Measurements from ENCODE around the gene KRT23.

Gene KRT23

DNA sequence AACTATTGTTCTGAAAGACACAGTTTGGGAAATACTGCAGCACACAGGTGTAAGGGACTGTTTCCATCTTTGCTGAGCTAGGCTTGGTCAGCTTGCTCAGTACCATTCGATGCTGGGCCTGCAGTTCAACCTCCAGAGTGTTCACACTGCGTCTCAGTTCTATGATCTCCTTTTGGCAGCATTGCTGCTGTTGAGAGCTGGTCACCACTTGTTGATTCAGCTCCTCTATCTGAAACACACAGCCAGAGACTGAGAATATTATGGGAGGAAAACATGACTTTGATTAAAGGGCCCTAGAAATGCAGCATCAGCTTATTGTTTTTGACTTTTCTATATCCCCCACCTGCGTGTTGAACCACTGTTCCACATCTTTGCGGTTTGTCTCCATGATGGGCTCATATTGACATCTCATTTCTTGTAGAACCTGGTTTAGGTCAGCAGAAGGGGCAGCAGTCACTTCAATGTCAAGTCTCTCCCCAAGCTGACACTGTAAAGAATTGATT, 24.7 kb upstream of the KRT23 start:
- H4K20me1 ChIP-seq (ENCODE audit: insufficient read depth), result no peaks in the 10 kb centered on the region

DNA sequence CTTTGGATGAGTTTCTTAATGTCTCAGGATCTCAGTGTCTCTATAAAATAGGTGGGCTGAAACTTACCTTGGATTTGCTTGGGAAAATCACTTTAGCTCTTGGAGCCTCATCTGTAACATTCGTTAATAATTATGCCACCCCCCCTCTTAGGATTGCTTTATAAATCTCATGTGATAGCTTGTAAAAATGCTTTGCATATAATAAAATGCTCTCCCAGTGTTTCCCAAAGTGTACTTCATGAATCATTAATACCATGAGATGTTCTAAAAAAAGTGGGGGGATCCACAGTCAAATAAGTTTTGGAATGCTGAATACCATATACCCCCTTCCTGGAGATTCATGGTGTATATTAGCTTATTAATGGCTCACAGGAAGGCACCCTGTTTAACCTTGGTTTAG, 24.1 kb upstream of the KRT23 start:
- TF ChIP-seq, protein P1, sequence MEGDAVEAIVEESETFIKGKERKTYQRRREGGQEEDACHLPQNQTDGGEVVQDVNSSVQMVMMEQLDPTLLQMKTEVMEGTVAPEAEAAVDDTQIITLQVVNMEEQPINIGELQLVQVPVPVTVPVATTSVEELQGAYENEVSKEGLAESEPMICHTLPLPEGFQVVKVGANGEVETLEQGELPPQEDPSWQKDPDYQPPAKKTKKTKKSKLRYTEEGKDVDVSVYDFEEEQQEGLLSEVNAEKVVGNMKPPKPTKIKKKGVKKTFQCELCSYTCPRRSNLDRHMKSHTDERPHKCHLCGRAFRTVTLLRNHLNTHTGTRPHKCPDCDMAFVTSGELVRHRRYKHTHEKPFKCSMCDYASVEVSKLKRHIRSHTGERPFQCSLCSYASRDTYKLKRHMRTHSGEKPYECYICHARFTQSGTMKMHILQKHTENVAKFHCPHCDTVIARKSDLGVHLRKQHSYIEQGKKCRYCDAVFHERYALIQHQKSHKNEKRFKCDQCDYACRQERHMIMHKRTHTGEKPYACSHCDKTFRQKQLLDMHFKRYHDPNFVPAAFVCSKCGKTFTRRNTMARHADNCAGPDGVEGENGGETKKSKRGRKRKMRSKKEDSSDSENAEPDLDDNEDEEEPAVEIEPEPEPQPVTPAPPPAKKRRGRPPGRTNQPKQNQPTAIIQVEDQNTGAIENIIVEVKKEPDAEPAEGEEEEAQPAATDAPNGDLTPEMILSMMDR (conservative IDR thresholded peaks at IDR 0.05; ENCODE audit: low read depth, low read length), result no peak
- H3K4me3 ChIP-seq (IDR thresholded peaks at IDR 0.05; ENCODE audit: insufficient read depth, low read depth, low read length), result no peak overlapping the region

More for the DNA sequence above, 24.7 kb upstream of the KRT23 start:
- Histone ChIP-seq H3K79me2 (ENCODE audit: insufficient read depth, low read depth) (no peaks in the 10 kb centered on the region), H3K4me1 (ENCODE audit: low read depth, poor library complexity, severe bottlenecking) (no peaks in the 10 kb centered on the region), H3K27ac (no peak overlapping the region), H3K4me2 (no peak overlapping the region), H3K36me3 (ENCODE audit: insufficient read depth) (no peaks in the 10 kb centered on the region), H3K27me3 (ENCODE audit: insufficient read depth, low read depth) (no peaks in the 10 kb centered on the region), H2AFZ (ENCODE audit: low read depth) (no peak overlapping the region), H3K4me3 (IDR thresholded peaks at IDR 0.05; ENCODE audit: insufficient read depth, low read depth, low read length) (no peak overlapping the region), H3K9ac (no peak overlapping the region)
- TF ChIP-seq, protein P1 (conservative IDR thresholded peaks at IDR 0.05; ENCODE audit: low read depth, low read length), result no peak

DNA sequence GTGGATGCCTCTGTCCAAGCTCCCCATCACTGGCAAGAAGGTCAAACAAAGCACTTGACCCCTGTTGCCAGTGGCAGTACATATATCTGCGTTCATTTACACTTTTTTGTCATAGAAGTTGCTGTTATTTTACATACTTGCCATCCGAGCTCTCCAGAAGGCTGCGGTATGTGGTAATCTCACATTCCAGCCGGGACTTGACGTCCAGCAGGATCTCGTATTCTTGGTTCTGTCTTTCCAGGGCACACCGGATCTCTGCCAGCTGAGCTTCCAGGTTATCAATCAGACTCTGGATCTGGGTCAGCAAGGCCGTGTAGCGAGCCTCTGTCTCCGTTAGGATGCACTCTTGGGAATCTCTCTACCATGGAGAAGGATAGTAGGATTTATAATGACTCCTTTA, 22.7 kb upstream of the KRT23 start:
- Histone ChIP-seq H2AFZ (ENCODE audit: low read depth) (no peak overlapping the region), H3K27ac (no peak overlapping the region), H3K4me2 (no peak overlapping the region), H3K4me3 (IDR thresholded peaks at IDR 0.05; ENCODE audit: insufficient read depth, low read depth, low read length) (no peak overlapping the region), H3K27me3 (ENCODE audit: insufficient read depth, low read depth) (no peaks in the 10 kb centered on the region), H3K79me2 (ENCODE audit: insufficient read depth, low read depth) (no peaks in the 10 kb centered on the region), H3K9ac (no peak overlapping the region), H4K20me1 (ENCODE audit: insufficient read depth) (no peaks in the 10 kb centered on the region), H3K4me1 (ENCODE audit: low read depth, poor library complexity, severe bottlenecking) (no peaks in the 10 kb centered on the region), H3K36me3 (ENCODE audit: insufficient read depth) (no peaks in the 10 kb centered on the region)
- TF ChIP-seq, protein P1 (conservative IDR thresholded peaks at IDR 0.05; ENCODE audit: low read depth, low read length), result no peak

More for the DNA sequence above, 24.1 kb upstream of the KRT23 start:
- H3K79me2 ChIP-seq (ENCODE audit: insufficient read depth, low read depth), result no peaks in the 10 kb centered on the region
- no peak overlapping the region for H3K27ac ChIP-seq
- no peak overlapping the region for H3K9ac ChIP-seq
- no peaks in the 10 kb centered on the region for H3K4me1 ChIP-seq (ENCODE audit: low read depth, poor library complexity, severe bottlenecking)
- H4K20me1 ChIP-seq (ENCODE audit: insufficient read depth), result no peaks in the 10 kb centered on the region
- H3K27me3 ChIP-seq (ENCODE audit: insufficient read depth, low read depth), result no peaks in the 10 kb centered on the region
- H2AFZ ChIP-seq (ENCODE audit: low read depth), result no peak overlapping the region
- no peaks in the 10 kb centered on the region for H3K36me3 ChIP-seq (ENCODE audit: insufficient read depth)
- no peak overlapping the region for H3K4me2 ChIP-seq

DNA sequence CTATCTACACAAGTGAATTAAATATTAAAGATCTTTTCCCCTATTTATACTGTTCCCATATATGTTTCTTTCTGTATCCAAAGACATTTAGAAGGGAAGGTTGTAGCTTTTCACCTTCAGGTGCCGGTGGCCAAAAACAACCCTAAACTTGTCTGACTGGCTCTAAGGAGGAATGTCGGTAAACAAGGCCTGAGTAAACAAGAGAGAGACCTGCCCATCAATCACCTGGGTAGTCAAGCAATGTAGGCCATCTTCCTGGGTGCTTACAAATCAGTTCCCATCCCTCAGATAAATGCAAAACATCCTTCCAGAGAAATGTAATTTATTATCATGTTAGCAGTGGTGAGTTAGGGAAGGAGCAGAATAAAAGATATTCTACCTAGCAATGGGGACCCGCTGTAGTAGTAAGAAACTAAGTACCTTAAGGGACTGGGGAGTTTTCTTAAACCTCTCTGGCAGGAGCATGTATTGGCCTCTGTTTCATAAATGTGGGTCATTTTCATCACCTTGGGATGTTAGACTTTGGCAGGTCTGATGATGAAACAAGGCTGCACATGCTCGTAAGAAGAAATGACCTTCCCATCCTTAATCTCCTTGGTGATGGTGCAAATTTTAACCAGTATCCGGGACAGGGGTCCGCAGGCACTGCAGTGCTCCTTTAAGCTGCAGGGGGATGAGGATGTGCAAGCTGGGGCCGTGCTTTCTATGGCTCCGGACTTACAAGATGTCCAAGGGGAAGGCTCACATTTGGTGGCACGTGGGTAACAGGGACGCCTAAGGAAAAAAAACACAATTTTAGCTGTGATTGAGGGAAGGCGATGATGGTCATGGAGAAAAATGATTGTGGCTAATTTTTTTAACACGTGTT, 20.9 kb upstream of the KRT23 start:
- no peaks in the 10 kb centered on the region for H3K27me3 ChIP-seq (ENCODE audit: insufficient read depth, low read depth)
- no peak overlapping the region for H3K9ac ChIP-seq
- H4K20me1 ChIP-seq (ENCODE audit: insufficient read depth), result no peaks in the 10 kb centered on the region
- H3K4me3 ChIP-seq (IDR thresholded peaks at IDR 0.05; ENCODE audit: insufficient read depth, low read depth, low read length), result no peak overlapping the region
- TF ChIP-seq, protein P1 (conservative IDR thresholded peaks at IDR 0.05; ENCODE audit: low read depth, low read length), result no peak
- H3K27ac ChIP-seq, result no peak overlapping the region
- no peaks in the 10 kb centered on the region for H3K36me3 ChIP-seq (ENCODE audit: insufficient read depth)
- H3K4me2 ChIP-seq, result no peak overlapping the region
- no peaks in the 10 kb centered on the region for H3K79me2 ChIP-seq (ENCODE audit: insufficient read depth, low read depth)
- H3K4me1 ChIP-seq (ENCODE audit: low read depth, poor library complexity, severe bottlenecking), result no peaks in the 10 kb centered on the region
- no peak overlapping the region for H2AFZ ChIP-seq (ENCODE audit: low read depth)
